HG03469 (cell line): ENCODE data around the gene TNFRSF19.

Experiments used
- ATAC-seq: cut with Tn5 transposase; IDR thresholded peaks from one replicate; pipeline ENCODE4 v1.9.1; 2021; ENCODE audit warnings: mild to moderate bottlenecking, moderate library complexity, moderate number of reproducible peaks; ENCODE audit not compliant: unreplicated experiment

TNFRSF19 gene

GRCh38 chr13:23626700-23627099, 56.5 kb downstream of the TNFRSF19 start:
- ATAC-seq = no peak

- no peak for ATAC-seq
Observed at GRCh38 chr13:23627410-23627809, 57.2 kb downstream of the TNFRSF19 start.

GRCh38 chr13:23628250-23628649, 58.0 kb downstream of the TNFRSF19 start:
- ATAC-seq = no peak

GRCh38 chr13:23628765-23629565, 58.8 kb downstream of the TNFRSF19 start:
- ATAC-seq = no peak

GRCh38 chr13:23629566-23630272, 59.5 kb downstream of the TNFRSF19 start:
- ATAC-seq = no peak

GRCh38 chr13:23630349-23631093, 60.3 kb downstream of the TNFRSF19 start:
- no peak for ATAC-seq

GRCh38 chr13:23631311-23632047, 61.3 kb downstream of the TNFRSF19 start:
- no peak for ATAC-seq

GRCh38 chr13:23632048-23632582, 61.9 kb downstream of the TNFRSF19 start:
- ATAC-seq = no peak

- ATAC-seq = no peak
Observed at GRCh38 chr13:23632741-23633140, 62.5 kb downstream of the TNFRSF19 start.

- ATAC-seq = no peak
Observed at GRCh38 chr13:23634897-23635296, 64.7 kb downstream of the TNFRSF19 start.

- ATAC-seq = no peak
Observed at GRCh38 chr13:23636360-23636759, 66.1 kb downstream of the TNFRSF19 start.

- ATAC-seq = no peak
Observed at GRCh38 chr13:23637829-23638228, 67.6 kb downstream of the TNFRSF19 start.

- ATAC-seq = no peak
Observed at GRCh38 chr13:23639674-23640073, 69.5 kb downstream of the TNFRSF19 start.

GRCh38 chr13:23642110-23642509, 71.9 kb downstream of the TNFRSF19 start:
- no peak for ATAC-seq

- no peak for ATAC-seq
Observed at GRCh38 chr13:23643338-23644125, 73.3 kb downstream of the TNFRSF19 start.

GRCh38 chr13:23644126-23644419, 73.9 kb downstream of the TNFRSF19 start:
- ATAC-seq = no peak

GRCh38 chr13:23644527-23645138, 74.4 kb downstream of the TNFRSF19 start:
- ATAC-seq = no peak

GRCh38 chr13:23645851-23646250, 75.6 kb downstream of the TNFRSF19 start:
- no peak for ATAC-seq

- no peak for ATAC-seq
Observed at GRCh38 chr13:23651439-23651838, 81.2 kb downstream of the TNFRSF19 start.

- no peak for ATAC-seq
Observed at GRCh38 chr13:23651887-23652286, 81.7 kb downstream of the TNFRSF19 start.
